Osteocyte (in vitro differentiated cells): ENCODE data around the gene TNFRSF21. TPM values are rescaled to one million over a fixed set of nuclear protein-coding genes. Genes with fewer than 3 reads are reported as not detected.

Source experiments
- DNase-seq: peaks from one replicate; pipeline ENCODE4 v3.0.0; 2021; ENCODE audit warnings: mixed read lengths; ENCODE audit not compliant: unreplicated experiment; ENCODE audit errors: extremely low spot score
- H3K27ac Mint-ChIP-seq: one replicate; pipeline ENCODE4 v1.8.0; 2021; ENCODE audit warnings: mild to moderate bottlenecking, mixed read lengths; ENCODE audit not compliant: unreplicated experiment
- H3K27me3 Mint-ChIP-seq: one replicate; pipeline ENCODE4 v1.8.0; 2021; ENCODE audit warnings: mixed read lengths; ENCODE audit not compliant: unreplicated experiment
- H3K36me3 Mint-ChIP-seq: one replicate; pipeline ENCODE4 v1.8.0; 2021; ENCODE audit warnings: mixed read lengths; ENCODE audit not compliant: unreplicated experiment
- H3K4me1 Mint-ChIP-seq: one replicate; pipeline ENCODE4 v1.8.0; 2021; ENCODE audit warnings: mixed read lengths; ENCODE audit not compliant: unreplicated experiment
- H3K4me3 Mint-ChIP-seq: one replicate; pipeline ENCODE4 v1.8.0; 2021; ENCODE audit warnings: mild to moderate bottlenecking, moderate library complexity, mixed read lengths; ENCODE audit not compliant: unreplicated experiment
- H3K9me3 Mint-ChIP-seq: one replicate; pipeline ENCODE4 v1.8.0; 2021; ENCODE audit warnings: mixed read lengths; ENCODE audit not compliant: unreplicated experiment
- total RNA-seq: library from RNA; stranded (reverse); gene quantifications from 2 replicates; pipeline ENCODE4 v1.2.1, GENCODE V29; 2021
- TF ChIP-seq, protein P1 (sequence below): fragments of 200-600 bp; sonication (generic); IDR thresholded peaks from 2 replicates; pipeline ENCODE4 v1.5.0; 2021; ENCODE audit warnings: antibody characterized with exemption, mild to moderate bottlenecking, moderate library complexity

The TNFRSF21 gene
- total RNA-seq, 1 donor from 2014 or later, result 2.5 TPM

GRCh38 chr6:47195011-47195650 lies 114.6 kb downstream of the TNFRSF21 start:
- no peak for DNase-seq
- Mint-ChIP-seq H3K4me1 (peaks cover 12% of the 10 kb centered on the region), H3K4me3 (no peak overlapping the region), H3K9me3 (peaks cover 4% of the 10 kb centered on the region), H3K27ac (no peak overlapping the region), H3K27me3 (peaks cover 9% of the 10 kb centered on the region), H3K36me3 (peaks cover 2% of the 10 kb centered on the region)
- TF ChIP-seq, protein P1, sequence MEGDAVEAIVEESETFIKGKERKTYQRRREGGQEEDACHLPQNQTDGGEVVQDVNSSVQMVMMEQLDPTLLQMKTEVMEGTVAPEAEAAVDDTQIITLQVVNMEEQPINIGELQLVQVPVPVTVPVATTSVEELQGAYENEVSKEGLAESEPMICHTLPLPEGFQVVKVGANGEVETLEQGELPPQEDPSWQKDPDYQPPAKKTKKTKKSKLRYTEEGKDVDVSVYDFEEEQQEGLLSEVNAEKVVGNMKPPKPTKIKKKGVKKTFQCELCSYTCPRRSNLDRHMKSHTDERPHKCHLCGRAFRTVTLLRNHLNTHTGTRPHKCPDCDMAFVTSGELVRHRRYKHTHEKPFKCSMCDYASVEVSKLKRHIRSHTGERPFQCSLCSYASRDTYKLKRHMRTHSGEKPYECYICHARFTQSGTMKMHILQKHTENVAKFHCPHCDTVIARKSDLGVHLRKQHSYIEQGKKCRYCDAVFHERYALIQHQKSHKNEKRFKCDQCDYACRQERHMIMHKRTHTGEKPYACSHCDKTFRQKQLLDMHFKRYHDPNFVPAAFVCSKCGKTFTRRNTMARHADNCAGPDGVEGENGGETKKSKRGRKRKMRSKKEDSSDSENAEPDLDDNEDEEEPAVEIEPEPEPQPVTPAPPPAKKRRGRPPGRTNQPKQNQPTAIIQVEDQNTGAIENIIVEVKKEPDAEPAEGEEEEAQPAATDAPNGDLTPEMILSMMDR, result no peak

GRCh38 chr6:47188588-47189021 lies 121.1 kb downstream of the TNFRSF21 start:
- Mint-ChIP-seq H3K4me1 (peaks cover 7% of the 10 kb centered on the region), H3K9me3 (no peaks in the 10 kb centered on the region), H3K27ac (no peak overlapping the region), H3K4me3 (no peak overlapping the region), H3K27me3 (peaks cover 2% of the 10 kb centered on the region), H3K36me3 (no peaks in the 10 kb centered on the region)
- no peak for DNase-seq
- TF ChIP-seq, protein P1, result no peak

DNA sequence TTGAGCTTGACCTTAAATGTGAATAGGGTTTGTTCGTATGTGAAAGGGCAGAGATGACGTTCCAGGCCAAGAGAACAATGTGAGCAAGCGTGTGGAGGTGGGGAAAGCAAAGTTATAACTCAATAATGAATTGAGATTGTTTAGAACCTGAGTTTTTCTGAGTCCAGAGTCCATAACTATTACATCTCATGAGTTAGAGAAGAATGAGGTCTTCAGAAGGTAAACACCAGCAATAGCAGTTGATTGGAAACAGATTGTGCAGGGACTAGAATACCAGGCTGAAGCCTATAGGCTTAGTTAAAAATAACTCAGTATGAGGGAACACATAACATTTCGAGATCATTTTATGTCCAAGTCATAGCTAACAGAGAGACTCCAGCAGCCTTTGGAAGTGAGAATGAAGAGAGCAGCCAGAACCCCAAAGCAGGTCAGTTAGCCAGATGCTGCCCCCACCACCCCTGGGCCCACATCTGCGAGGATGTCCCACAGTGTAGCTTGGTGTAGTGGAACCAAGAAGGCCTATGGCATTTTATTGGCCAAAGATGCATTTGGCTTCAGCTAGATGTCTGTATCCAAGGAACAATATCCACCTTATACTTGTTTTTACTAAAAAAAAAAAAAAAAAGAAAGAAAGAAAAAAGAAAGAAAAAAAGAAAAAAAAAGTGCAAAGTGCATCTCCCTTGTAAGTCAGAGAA lies 121.7 kb downstream of the TNFRSF21 start:
- TF ChIP-seq, protein P1, result no peak
- no peak overlapping the region for H3K27ac Mint-ChIP-seq
- H3K4me1 Mint-ChIP-seq, result peaks cover 7% of the 10 kb centered on the region
- no peak overlapping the region for H3K4me3 Mint-ChIP-seq
- H3K9me3 Mint-ChIP-seq, result no peaks in the 10 kb centered on the region
- H3K36me3 Mint-ChIP-seq, result no peaks in the 10 kb centered on the region
- H3K27me3 Mint-ChIP-seq, result peaks cover 2% of the 10 kb centered on the region
- DNase-seq, result no peak

DNA sequence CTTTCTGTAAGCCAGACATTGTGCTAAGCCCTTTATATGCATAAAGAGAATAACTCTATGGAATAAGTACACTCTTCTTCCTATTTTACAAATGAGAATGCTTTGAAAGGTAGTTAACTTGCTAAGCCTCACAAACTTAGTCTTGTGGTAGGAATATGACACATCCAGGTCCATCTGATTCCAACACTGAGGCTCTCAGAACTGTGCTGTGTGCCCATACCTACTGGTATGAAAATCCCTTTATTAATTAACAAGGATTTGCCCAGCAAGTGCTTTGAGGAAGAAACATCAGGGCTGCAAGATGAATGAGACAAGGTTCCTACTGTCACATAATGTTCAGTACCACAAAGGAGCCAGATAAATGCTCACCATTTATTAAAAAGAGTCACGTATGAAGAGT lies 122.6 kb downstream of the TNFRSF21 start:
- TF ChIP-seq, protein P1, result no peak
- DNase-seq, result no peak
- Mint-ChIP-seq H3K36me3 (no peaks in the 10 kb centered on the region), H3K4me3 (no peak overlapping the region), H3K4me1 (peaks cover 7% of the 10 kb centered on the region), H3K27me3 (peaks cover 2% of the 10 kb centered on the region), H3K27ac (no peak overlapping the region), H3K9me3 (no peaks in the 10 kb centered on the region)

DNA sequence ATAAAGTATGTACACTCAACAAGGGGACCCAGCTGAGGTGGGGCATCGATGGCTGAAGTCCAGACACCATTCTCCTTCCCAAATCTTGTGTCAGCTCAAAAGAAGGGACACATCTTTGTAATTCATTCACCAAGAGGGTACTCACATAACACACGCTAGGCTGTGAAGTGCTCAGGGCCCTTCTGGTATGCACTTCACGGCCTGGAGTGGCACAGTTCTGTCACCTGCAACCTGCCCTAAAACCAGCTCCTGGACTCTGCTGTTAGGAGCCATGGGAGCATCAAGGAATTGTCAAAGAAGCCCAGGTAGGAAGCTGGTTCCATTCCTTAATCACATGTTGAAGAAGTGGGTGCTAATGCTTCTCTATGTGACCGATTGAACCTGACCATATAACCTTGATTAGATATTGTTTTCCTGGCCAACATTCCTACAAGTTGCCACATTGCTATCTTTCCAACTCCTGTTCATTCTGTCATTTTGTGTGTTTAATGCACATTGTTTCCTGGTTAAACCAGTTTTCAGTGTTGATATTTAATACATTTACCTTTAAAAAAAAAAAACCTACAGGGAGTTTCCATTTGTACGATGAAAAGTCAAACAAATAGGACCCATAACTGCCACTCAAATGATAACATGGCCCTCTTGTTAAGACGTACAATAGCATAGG lies 127.3 kb downstream of the TNFRSF21 start:
- H3K27me3 Mint-ChIP-seq, result peaks cover 2% of the 10 kb centered on the region
- H3K4me3 Mint-ChIP-seq, result no peak overlapping the region
- DNase-seq, result no peak
- H3K9me3 Mint-ChIP-seq, result peaks cover 5% of the 10 kb centered on the region
- no peaks in the 10 kb centered on the region for H3K36me3 Mint-ChIP-seq
- H3K27ac Mint-ChIP-seq, result no peak overlapping the region
- H3K4me1 Mint-ChIP-seq, result peaks cover 5% of the 10 kb centered on the region
- TF ChIP-seq, protein P1, result no peak
